Esophagus muscularis mucosa (tissue), 4 donors: Measurements from ENCODE around the gene XPC.

Source experiments
- EP300 ChIP-seq: sonication (generic); formaldehyde crosslinking; IDR thresholded peaks from one replicate; pipeline ENCODE4 v1.6.1; 2017; ENCODE audit warnings: antibody characterized with exemption
- POLR2A ChIP-seq: fragments of 450-650 bp; IDR thresholded peaks from one replicate; pipeline ENCODE4 v1.6.1; 2017; ENCODE audit warnings: antibody characterized with exemption, moderate library complexity, mild to moderate bottlenecking, low read depth
- TF ChIP-seq, protein P1 (sequence below), 3 experiments: fragments of 200-600 bp in 2 of 3; fragments of 450-650 bp in 1 of 3; sonication (generic) in 2 of 3; IDR thresholded peaks; one replicate each; pipeline ENCODE4 v1.5.1; 2017 to 2019; ENCODE audit warnings: antibody characterized with exemption in 3 of 3, mild to moderate bottlenecking in 2 of 3, moderate library complexity in 1 of 3

DNA sequence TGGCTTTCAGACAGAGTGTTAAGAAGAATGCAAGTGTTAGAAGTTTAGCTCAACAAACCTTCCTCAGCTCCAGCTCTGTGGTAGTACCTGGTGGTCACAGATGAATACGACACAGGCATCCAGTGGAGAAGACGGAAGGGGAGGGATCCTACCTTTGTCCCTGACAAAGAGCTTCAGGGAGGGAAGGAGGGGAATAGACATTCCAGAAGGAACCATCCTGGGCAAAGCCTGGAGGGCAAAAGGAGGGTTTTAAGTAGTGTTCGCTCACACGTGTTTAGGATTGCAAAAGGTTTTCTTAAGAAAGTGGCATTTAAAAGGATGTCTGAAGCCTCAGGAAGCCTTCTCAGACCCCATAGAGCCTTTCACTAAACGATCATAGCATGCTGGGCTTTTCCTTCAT lies 56.5 kb downstream of the XPC start:
- no peak for TF ChIP-seq POLR2A
- TF ChIP-seq, protein P1, sequence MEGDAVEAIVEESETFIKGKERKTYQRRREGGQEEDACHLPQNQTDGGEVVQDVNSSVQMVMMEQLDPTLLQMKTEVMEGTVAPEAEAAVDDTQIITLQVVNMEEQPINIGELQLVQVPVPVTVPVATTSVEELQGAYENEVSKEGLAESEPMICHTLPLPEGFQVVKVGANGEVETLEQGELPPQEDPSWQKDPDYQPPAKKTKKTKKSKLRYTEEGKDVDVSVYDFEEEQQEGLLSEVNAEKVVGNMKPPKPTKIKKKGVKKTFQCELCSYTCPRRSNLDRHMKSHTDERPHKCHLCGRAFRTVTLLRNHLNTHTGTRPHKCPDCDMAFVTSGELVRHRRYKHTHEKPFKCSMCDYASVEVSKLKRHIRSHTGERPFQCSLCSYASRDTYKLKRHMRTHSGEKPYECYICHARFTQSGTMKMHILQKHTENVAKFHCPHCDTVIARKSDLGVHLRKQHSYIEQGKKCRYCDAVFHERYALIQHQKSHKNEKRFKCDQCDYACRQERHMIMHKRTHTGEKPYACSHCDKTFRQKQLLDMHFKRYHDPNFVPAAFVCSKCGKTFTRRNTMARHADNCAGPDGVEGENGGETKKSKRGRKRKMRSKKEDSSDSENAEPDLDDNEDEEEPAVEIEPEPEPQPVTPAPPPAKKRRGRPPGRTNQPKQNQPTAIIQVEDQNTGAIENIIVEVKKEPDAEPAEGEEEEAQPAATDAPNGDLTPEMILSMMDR (IDR thresholded peaks at IDR 0.05) = no peak
- no peak for TF ChIP-seq EP300
